NCI-H226 (cell line): ENCODE data around the gene AAK1.
"Not testable (repeated sequence)": the region's sequence is repeated elsewhere in the genome, so short reads cannot be mapped to it uniquely, and the experiment has no call there.

Source experiments
- DNase-seq: peaks from one replicate; pipeline ENCODE4 v3.0.0-alpha.2; 2015

AAK1 gene

DNA sequence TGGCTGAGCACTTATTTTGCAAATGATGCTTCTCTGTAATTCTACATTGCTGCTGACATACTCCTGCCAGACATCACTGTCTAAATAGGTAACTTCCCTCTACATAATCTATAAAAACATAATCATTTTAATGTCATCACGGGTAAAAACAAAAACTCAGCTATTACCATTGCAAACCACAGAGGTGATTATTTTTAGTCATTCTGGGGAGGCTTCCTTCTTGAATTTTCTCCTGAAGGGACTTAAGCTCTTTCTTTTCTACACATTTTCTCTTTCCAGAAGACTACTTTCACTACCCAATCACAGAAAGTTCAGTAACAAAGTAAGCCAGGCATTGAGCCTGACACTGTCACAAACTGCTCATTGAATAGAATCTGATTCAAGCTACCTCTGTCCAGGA, 165.9 kb downstream of the AAK1 start:
- no peak for DNase-seq

DNA sequence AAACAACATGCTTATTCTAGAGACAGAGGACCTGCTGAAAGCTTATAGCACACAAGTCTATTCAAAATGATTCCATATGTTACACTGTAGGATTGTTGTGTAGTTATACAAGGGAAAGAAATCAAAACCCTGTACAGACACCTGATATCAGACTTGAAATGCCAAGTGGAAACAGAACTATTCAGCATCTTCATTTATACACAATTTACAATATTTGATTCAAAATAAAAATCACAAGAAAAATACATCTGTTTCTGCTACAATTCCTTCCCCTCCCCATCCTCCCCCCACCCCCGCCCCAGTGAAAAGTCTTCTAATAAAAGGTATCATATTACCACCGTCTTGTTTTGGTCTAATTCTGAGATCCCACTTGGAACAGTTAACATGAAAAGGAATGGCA, 168.9 kb downstream of the AAK1 start:
- no peak for DNase-seq

DNA sequence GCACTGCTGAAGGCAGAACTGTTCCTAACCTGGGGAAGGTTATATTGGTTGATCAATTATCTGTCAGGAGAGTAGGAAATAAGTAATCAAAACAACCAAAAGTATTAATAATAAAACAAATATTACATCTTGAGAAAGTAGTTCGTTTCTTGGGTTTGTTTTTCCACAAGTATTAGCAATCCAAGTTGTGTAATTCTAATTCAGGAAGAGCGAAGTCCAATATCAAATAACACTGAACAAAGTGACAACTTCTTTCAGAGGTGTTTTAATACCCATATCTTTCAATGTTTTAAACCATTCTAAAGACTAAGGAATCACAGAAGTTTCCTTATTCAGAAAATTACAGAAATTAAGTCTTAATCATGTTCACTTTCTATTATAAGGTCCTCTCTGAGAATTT, 171.7 kb downstream of the AAK1 start:
- no peak for DNase-seq

DNA sequence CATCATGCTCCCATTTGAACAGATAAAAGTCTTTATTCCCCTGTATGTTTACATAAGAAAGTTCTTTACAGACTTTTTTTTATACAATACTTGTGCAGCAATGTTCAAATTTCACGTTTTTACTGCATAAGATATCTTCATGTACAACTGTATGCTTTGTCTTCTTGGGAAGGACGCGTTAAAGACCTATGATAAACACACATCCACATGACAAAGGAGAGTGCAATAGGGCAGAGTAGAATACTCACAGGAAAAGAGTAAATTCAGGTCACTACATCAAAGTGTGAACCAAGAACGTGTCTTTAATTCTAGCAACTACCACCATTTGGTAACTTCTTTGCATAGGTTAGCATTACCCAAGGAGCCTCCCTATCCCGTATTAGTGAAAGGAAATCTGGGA, 172.6 kb downstream of the AAK1 start:
- no peak for DNase-seq

DNA sequence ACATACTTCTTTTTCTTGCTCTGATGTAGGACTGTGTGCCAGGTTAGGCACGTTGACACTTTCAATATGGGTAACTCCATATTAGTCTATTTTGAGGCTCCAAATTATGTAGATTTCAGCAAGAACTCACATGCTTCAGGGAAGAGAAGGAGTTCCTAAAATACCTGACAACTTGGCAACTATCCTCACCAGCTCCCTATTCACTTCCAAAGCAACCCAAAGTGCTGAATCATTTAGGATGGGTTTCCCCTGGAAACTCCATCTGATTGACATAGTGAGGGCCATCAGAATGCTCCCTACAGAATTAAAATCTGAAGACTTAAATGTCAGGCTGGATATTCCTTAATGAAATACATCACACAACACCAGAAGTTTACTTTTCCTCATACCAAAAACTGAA, 173.8 kb downstream of the AAK1 start:
- DNase-seq = peak; percentile 10

DNA sequence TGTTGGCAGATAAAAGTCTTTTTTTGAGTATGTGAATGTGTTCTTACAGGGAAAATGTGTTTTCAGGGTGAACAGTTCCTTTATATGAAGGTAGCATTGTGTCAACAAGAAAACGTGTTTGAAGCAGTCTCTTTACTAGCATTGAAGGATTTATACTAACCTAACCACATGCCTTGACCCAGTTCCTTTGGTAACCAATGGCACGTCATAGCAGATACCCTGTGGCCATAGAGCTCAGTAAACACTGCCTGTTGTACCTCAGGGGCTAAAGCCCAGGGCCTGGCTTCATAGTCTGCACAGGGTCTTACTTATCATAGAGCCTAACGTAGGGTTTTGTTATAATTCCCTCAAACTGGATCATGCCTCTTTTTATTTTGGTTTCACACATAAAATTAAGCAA, 174.2 kb downstream of the AAK1 start:
- DNase-seq = no peak

DNA sequence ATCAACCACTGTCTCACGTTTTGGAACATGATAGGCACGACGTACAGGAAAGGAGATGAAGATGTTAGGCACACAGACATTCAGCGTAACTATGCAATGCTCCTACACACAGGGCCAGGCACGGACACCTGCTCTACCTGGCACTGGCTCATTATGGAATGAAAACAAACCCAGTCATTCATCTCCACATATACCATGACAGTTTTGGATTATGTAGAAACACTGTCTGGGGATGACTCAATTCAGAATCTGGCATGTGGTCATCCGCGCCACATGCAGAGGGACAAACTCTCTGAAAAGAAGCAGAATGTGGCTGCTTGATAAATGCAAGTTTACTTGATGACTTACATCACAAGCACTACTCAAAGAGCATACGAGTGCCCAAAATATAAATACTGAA, 176.8 kb downstream of the AAK1 start:
- DNase-seq = no peak

DNA sequence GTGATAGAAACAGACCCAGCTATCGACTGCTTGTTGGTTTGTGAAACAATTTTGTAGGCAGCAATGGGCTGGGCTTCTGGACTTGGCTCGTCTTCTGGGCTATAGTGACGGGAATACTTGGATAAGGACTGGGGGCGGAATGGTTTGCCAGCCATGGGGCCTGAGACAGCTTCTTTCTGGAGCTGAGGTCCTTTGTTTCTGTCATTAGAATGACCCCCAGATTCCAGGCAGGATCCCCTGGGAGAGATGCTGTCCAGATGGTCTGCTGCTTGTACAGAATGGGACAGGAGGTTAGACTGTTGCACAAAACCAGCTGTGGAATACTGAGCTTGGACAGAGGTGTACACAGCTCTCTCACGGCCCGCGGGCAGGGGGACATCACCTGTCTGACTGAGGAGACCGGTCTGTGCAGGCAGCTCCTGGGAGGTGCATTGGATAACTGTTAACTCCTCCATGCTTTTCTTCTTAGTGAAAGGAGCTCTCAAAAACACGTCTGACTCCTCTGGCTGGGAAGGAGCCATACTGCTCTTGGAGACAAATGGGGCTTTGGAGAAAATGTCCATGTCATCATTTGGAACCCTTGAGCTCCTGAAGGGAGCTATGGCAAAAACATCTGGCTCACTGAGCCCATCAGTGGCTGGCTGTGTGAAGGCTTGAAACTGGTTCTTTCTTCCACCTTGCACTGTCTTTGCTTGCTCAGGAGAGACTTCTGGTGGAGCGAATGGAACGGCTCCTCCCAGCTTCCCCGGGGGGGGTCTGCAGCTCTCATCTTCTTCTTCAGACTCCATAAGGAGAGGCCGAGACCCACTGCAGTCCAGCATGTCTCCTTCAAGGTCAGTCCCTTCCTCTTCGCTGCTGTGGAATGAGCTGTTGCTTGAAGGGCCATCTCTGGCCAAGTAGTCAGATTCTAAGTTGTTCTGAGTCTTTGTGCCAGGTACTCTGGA, 177.8 kb downstream of the AAK1 start:
- no peak for DNase-seq

DNA sequence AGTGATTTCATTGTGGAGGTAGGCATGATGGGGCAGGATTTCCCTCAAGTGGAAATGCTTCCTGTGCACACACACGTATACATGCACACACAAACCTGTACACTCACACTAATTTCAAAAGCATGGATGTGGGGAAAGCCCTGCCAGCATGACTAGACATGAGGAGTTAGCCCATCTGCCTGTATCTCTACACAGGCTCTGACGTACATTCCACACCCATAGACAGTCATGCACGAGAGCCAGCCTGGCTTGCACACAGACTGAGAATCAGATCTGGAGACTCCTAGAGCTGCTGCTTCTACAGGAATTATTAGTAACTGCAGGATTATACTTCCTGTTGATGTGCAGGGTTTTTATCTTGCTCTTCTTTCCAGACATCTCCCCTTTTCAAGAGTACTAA, 179.0 kb downstream of the AAK1 start:
- peak; percentile 6 for DNase-seq

DNA sequence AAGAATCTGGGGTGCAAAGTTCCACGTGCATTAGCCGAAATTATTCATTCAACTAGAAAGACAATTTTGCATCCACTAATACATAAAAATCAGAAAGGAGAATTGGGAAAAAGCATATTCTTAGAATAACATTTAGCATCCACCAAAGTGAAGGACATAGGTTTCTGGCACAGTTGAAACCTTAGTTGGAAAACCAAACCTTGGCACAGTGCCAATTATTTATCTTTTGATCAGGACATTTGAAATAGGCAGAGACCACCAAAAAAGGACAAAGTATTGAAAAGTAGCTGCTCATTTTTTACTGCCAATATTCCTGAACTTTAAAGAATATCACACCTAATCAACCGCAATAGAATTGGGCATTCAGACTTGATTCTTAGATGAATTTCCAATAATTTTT, 180.8 kb downstream of the AAK1 start:
- no peak for DNase-seq

DNA sequence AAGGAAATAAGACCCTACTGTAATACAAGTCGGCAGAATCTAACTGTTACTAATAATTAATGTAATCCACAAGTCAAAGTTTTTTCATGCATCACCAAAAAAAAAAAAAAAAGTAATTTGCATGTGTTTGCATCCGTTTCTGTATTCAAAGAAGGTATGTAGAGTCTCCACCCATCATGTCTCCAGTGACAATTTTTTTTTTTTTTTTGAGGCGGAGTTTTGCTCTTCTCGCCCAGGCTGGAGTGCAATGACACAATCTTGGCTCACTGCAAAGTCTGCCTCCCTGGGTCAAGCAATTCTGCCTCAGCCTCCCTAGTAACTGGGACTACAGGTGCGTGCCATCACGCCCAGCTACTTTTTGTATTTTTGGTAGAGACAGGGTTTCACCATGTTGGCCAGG, 182.1 kb downstream of the AAK1 start:
- no peak for DNase-seq

DNA sequence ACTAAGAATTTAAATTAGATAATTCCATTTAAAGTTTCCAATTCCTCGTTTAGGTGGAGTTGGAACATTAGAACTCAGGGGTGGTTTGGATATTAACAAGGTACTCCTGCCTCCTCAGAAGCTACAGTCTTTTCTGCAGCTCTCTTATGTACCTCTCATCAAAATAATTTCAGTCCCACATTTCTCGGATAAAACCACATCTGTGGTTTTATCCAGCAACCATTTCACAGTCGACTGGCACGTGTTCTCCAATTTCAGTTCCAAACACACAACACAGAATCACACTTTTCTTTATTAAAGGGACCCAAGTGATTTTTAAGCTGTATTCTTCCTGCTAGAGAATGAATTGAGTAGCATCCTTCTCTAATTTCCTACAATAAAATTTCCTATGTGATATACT, 183.6 kb downstream of the AAK1 start:
- no peak for DNase-seq

DNA sequence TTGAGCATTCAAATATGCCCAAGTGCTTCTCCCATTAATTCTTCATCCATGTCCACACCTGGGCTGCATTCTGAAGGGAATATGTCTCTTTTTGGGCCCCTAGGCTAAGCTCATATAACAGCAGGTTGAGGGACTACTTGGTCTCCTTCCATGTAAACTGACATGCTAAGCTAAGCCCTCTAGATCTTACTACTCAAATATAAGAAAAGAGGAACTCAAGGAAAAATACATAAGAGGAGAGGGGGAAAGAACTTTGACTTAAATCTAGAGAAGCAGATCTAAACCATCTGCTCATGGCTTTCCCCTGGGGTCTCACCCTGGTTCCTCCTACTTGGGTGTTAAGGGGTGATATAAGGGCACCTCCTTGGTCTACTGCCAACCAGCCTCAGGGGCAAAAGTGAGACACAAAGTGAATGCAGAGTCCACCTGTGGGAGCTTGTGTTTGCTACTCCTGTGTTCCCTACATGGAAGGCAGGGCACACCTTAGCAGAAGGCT, 186.5 kb downstream of the AAK1 start:
- DNase-seq = no peak

DNA sequence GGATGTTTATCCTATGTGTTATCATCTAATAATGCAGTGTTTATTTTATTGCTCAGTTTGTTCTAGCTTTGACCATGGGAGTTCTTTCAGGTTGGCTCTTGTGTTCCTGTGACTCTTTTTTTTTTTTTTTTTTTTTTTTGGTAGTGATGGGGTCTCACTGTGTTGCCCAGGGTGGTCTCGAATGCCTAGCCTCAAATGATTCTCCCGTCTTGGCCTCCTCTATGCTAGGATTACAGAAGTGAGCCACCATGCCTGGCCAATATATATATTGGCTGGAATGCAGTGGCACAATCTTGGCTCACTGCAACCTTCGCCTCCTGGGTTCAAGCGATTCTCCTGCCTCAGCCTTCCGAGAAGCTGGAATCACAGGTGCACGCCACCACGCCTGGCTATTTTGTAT, 187.4 kb downstream of the AAK1 start:
- DNase-seq = no peak

DNA sequence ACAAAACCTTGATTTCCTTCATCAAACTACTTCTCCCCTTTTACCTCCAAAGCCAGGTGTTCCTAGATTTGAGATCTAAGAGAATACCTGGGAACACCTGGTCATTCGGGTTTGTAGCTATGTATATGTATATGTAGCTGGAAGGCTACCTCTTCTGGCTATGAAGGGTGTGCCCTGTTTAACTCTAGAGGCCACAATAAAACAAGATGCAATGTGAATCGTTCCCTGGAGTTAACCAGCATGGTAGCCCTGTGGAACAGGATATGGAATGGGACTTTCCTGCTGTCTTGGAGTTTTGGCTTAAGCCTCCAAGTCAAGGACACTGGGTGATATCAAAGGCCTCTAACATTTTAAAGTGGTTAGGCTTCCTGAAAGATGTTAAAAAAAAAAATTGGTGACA, 188.6 kb downstream of the AAK1 start:
- no peak for DNase-seq

DNA sequence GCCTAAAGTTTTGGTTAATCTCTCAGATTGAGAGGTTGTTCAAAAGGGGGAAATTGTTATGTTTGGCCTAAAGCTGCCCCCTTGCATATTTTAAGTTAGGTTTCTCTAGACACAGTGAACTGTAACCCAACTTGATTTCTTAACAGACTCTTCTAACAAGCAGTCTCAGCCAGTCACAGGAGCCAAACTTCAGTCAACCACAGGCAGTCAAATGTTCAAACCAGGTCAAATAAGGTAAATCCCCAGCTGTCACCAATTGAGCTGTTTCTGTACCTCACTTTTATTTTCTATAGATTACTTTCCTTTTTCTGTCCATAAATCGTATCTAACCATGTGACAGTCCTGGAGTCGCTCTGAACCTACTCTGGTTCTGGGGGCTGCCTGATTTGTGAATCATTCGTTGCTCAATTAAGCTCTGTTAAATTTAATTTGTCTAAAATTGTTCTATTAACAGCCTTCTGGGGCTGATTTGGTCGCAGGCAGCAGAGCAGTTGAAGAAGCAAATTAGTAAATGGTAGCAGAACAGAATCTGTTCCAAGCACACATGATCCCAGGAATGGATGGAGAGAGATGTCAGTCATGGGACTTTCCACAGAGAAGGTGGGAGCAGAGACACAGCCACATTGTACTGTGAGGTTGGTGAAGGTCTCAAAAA, 189.9 kb downstream of the AAK1 start:
- no peak for DNase-seq

DNA sequence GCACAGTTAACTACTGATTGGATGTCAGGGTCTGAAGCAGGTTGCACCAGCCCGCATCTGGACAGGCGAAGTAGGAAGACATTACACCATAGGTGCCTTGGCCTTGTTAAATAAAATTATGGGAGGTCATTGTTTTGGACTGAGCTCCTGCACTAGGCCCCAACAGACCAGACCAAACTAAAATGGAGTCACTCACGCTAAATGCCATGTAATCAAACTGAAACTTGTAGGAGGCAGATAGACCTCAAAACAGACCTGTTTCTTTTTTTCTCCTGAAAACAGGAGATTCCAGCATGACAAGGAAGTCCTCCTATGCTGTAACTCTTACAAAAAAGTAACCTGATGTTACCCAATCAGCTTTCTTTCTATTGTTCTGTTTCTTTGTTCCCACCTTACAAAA, 190.9 kb downstream of the AAK1 start:
- DNase-seq = no peak

DNA sequence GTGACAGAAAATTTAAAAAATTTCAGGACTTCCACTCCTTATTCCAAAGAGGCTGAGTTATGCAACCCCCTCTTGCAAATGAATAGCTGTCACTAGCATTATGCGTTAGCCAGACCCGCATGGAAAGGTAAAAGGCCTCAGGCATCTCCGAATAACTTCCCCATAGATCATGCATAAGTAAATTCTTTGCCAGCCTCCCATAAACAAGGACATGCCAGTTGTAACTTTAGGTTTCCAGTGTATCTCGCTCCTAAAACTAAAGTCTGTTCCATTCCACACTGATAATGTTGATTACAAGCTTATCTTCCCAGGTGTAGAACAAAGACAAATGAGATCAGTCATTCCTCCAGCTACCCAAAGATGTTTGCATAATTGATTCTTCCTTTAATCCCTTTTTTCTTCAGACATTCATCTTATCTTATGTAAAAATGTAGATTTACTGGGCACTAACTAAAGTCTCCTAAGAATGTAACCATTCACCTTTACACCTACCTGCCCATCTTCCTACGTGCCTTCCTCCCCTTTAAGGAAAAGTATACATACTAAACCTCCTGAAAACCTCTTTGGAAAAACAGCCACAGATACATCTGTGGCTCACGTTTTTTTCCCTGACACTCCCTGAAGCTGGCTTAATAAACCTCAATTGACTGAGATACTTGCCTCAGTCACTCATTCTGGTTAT, 192.7 kb downstream of the AAK1 start:
- no peak for DNase-seq

DNA sequence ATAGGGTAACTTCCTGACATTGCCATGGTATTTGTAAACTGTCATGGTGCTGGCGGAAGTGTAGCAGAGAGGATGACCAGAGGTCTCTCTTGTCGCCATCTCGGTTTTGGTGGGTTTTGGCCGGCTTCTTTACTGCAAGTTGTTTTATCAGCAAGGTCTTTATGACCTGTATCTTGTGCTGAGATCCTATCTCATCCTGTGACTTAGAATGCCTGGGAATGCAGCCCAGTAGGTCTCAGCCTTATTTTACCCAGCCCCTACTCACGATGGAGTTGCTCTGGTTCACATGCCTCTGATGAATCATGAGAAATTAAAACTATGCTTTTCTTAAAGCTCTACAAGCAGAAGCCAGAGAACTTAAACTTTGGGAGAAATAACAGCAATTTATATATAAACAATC, 193.6 kb downstream of the AAK1 start:
- no peak for DNase-seq

DNA sequence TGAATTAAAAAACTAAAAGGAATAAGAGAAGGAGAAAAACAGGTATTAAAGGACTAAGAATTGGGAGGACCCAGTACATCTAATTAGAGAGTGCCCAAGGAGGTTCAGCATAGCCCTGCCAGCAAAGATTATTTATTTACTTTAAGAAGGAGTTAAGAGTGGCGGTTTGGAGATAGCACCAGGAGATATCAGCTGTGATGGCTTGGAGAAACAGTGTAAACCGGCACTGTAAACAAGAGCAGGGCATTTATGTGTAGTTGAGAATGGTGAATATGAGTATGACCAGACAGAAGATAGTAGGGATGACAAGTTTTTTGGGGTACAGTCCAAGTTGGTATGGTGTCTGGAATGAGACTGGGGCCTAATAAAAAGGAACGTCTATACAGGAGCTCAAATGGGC, 199.9 kb downstream of the AAK1 start:
- not testable (repeated sequence) for DNase-seq

DNA sequence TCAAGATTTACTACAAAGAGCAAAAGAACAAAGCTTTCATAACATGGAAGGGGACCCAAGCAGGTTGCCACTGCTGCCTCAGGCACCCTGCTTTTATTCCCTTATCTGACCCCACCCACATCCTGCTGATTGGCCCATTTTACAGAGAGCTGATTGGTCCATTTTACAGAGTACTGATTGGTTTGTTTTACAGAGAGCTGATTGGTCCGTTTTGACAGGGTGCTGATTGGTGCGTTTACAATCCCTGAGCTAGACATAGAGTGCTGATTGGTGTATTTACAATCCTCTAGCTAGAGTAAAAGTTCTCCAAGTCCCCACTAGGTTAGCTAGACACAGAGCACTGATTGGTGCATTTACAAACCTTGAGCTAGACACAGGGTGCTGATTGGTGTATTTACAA, 204.0 kb downstream of the AAK1 start:
- not testable (repeated sequence) for DNase-seq

DNA sequence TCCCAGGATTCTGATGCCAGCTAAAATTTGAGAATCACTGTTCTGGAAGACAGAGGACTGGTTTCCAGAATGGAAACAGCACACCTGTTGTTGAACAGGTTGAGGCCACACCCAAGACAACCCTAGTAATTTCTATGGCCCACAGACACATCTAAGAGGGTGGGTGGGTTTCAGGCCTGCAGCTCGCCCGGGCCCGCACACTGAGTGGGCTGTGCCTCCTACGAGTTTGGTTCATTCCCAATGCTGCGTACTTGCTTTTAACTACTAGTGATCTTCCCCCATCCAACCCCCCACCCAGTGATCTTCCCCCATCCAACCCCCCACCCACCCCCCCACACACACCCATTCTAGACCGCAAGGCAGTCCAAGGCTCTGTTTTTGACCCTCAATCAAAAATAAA, 205.0 kb downstream of the AAK1 start:
- DNase-seq = no peak

DNA sequence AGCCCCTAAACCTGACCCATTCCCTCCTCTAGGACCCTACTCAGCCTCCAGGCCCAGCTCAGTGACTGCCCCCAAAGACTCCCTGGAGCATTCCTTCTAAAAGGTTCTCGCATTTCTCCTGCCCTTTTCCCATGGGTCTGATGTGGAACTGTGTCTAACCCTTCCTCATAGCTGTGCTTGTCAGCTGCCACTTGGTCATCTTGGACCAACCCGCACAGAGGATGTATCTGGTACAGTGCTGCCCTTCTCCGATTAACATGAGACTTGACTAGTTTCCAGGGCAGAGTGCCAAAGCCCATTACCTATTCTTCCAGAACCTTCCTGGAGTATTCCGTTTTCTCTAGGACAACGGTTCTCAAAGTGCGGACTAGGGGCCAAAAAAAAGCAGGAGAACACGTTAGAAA, 205.8 kb downstream of the AAK1 start:
- DNase-seq = no peak
